Small intestine (tissue), 7 donors: Measurements from ENCODE around the gene CLEC18A. TPM values are rescaled to one million over a fixed set of nuclear protein-coding genes. Genes with fewer than 3 reads are reported as not detected.

Experiments used
- DNase-seq, 2 donors: peaks; one replicate each; pipeline versions ENCODE4 v3.0.0 to v3.0.0-alpha.2; 2013
- FAIRE-seq: peaks from 2 replicates; lab custom pipeline; 2012; peaks lifted over from hg19 to GRCh38; lab: Jason Lieb, UNC
- H3K27ac ChIP-seq, 3 donors: one replicate each; pipeline ENCODE4 v1.5.1; 2013; ENCODE audit warnings: low read length in 2 of 3, mild to moderate bottlenecking in 2 of 3, control low read depth in 1 of 3, inconsistent platforms in 1 of 3, low read depth in 1 of 3, moderate library complexity in 1 of 3
- H3K27me3 ChIP-seq, 3 donors: one replicate each; pipeline ENCODE4 v1.6.1; 2013; ENCODE audit warnings: low read length in 3 of 3, inconsistent platforms in 1 of 3; ENCODE audit not compliant: control insufficient read depth in 3 of 3, insufficient read depth in 3 of 3
- H3K36me3 ChIP-seq, 3 donors: one replicate each; pipeline ENCODE4 v1.6.1; 2013; ENCODE audit warnings: low read length in 3 of 3, inconsistent platforms in 1 of 3, low read depth in 1 of 3, mild to moderate bottlenecking in 1 of 3, moderate library complexity in 1 of 3; ENCODE audit not compliant: control insufficient read depth in 3 of 3, insufficient read depth in 2 of 3
- H3K4me1 ChIP-seq, 3 donors: one replicate each; pipeline ENCODE4 v1.6.1; 2013; ENCODE audit warnings: low read length in 2 of 3, inconsistent platforms in 1 of 3, low read depth in 1 of 3, mild to moderate bottlenecking in 1 of 3, moderate library complexity in 1 of 3; ENCODE audit not compliant: control insufficient read depth in 3 of 3, insufficient read depth in 2 of 3
- H3K4me3 ChIP-seq, 3 donors: one replicate each; pipeline ENCODE4 v1.5.1; 2013; ENCODE audit warnings: low read length in 3 of 3, control low read depth in 1 of 3, inconsistent platforms in 1 of 3, low read depth in 1 of 3, mild to moderate bottlenecking in 1 of 3, moderate library complexity in 1 of 3
- H3K9me3 ChIP-seq, 2 donors: one replicate each; pipeline ENCODE4 v1.6.1; 2013; ENCODE audit warnings: low read depth in 1 of 2, low read length in 1 of 2; ENCODE audit not compliant: control insufficient read depth in 2 of 2, insufficient read depth in 1 of 2
- WGBS, 3 donors: extraction: QIAGEN DNeasy Blood & Tissue Kit; methylation state at CpG; one replicate each; pipeline ENCODE4 v1.1.7; 2013; 5-methylcytosine and 5-hydroxymethylcytosine counted together
- polyA plus RNA-seq, 4 donors: library from polyadenylated mRNA; stranded (reverse) in 3 of 4; unstranded in 1 of 4; fragments of 200-250 nt in 3 of 4; fragments of 120-200 nt in 1 of 4; gene quantifications; one replicate each; pipeline versions ENCODE4 v1.2.1 to v1.2.3, GENCODE V29; 2013
- donor health status: healthy with polysubstance abuse.
- donor health status: control.
- donor health status: control.
- donor health status: Bipolar disorder and iron deficiency.
- donor health status: healthy.

The CLEC18A gene
- polyA plus RNA-seq, 4 donors: 0.87 to 8.1 (median 2.9) TPM

DNA sequence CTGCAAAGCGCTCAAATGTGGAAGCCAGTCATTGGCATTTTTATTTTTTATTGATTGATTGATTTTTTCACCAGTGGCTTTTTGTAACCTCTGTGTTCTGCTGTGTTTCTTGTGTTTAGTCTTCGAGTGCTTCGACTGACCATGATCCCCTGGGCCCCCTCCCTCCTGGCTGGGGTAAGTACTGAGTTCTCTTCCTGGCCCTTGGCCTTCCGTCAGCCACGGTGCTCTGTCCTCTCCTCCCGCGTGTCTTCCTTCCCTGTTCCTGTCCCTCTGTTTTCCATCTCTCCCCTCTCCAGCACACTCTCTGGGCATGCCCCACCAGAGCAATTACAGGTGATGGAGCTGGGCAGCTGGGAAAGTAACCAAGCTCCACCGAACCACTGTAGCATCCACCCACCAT is 25.8 kb upstream of the CLEC18A start:
- Histone ChIP-seq H3K4me3 (no peak overlapping the region), H3K9me3 (no peaks in the 10 kb centered on the region)

DNA sequence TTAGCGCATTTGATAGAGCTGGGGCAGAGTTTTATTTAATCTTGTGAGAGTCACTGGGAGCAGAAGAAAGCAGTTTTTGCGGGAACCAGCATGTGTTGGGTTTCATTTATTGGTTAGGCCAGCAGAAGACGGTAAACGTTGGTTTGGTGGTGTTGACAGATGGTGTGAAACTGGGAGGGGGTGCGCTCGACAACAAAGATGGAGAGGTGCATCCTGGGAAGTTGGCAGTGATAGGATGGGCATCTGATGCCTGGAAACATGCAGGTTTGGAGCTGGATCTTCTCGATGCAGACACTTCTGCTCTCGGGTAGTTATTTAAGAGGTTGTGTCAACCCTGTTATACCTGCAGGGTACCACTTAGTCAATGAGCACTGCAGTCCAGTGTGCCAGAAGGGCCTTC is 24.9 kb upstream of the CLEC18A start:
- 91 to 92% (median 91%) methylated on average over 8 of the region's 8 CpGs for WGBS, 3 donors
- Histone ChIP-seq H3K4me1 (no peaks in the 10 kb centered on the region), H3K27me3 (no peaks in the 10 kb centered on the region), H3K27ac (no peak overlapping the region), H3K9me3 (no peaks in the 10 kb centered on the region), H3K4me3 (no peak overlapping the region), H3K36me3 (peaks cover 7 to 65% (median 11%) of the 10 kb centered on the region in 3 donors)
- DNase-seq (no peak), FAIRE-seq (no peak)

More for the DNA sequence above, 25.8 kb upstream of the CLEC18A start:
- WGBS, 3 donors: 74 to 94% (median 86%) methylated on average over 8 of the region's 8 CpGs
- Histone ChIP-seq H3K4me1 (no peaks in the 10 kb centered on the region), H3K27ac (no peak overlapping the region), H3K36me3 (peaks cover 8 to 58% (median 9%) of the 10 kb centered on the region in 3 donors), H3K27me3 (no peaks in the 10 kb centered on the region)
- FAIRE-seq (no peak), DNase-seq (no peak)

DNA sequence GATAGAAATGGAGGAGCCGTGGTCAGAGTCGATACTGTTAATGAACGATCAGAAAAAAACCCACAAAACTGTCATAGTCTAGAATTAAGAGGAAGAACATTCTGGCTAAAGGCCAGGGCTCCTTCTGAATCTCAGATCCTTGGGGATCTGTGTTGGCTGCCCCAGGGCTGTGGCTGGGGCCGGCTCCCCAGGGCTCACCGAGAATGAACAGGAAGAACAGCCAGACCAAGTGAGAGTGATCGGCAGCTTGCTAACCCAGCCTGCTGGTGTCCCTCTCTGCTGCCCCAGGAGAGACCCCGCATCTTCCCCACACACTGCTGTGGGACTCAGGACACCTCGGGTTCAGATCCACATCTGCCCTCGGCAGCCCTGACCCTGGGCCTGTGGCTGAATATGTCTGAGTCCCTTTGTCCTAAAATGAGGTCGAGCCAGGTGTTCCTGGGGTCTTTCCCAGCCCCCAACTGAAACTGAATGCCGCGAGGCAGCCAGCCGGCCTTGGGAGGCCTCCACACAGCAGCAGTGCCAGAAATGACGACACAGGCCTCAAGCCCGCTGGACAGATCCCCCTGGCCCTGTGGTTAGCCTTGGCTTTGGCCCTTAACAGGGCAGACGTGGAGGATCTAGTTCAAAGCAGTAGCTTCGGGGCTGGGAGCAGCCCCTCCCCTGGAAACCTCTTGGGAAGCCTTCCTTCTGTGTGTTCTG is 23.9 kb upstream of the CLEC18A start:
- no peak overlapping the region for H3K4me3 ChIP-seq
- H3K27ac ChIP-seq: peak overlapping the region in 1 of 3 donors; percentile 43
- H3K9me3 ChIP-seq: no peaks in the 10 kb centered on the region
- 73 to 84% (median 81%) methylated on average over 17 of the region's 17 CpGs for WGBS, 3 donors
- peaks cover 8 to 72% (median 15%) of the 10 kb centered on the region in 3 donors for H3K36me3 ChIP-seq
- DNase-seq (no peak), FAIRE-seq (no peak)
- H3K4me1 ChIP-seq: no peaks in the 10 kb centered on the region
- H3K27me3 ChIP-seq: no peaks in the 10 kb centered on the region

GRCh38 chr16:69928856-69929400 is 22.2 kb upstream of the CLEC18A start:
- no peak overlapping the region for H3K4me3 ChIP-seq
- no peaks in the 10 kb centered on the region for H3K9me3 ChIP-seq
- no peak overlapping the region for H3K27ac ChIP-seq
- FAIRE-seq (no peak), DNase-seq (no peak)
- WGBS, 3 donors: 82 to 95% (median 92%) methylated on average over 10 of the region's 10 CpGs
- H3K4me1 ChIP-seq: no peaks in the 10 kb centered on the region
- peaks cover 12 to 84% (median 20%) of the 10 kb centered on the region in 3 donors for H3K36me3 ChIP-seq
- H3K27me3 ChIP-seq: no peaks in the 10 kb centered on the region

GRCh38 chr16:69929480-69929879 is 21.7 kb upstream of the CLEC18A start:
- 89 to 91% (median 89%) methylated on average over 9 of the region's 9 CpGs for WGBS, 3 donors
- no peaks in the 10 kb centered on the region for H3K27me3 ChIP-seq
- H3K9me3 ChIP-seq: no peaks in the 10 kb centered on the region
- H3K36me3 ChIP-seq: peaks cover 10 to 87% (median 21%) of the 10 kb centered on the region in 3 donors
- no peak overlapping the region for H3K4me3 ChIP-seq
- H3K4me1 ChIP-seq: no peaks in the 10 kb centered on the region
- FAIRE-seq (no peak), DNase-seq (no peak)
- no peak overlapping the region for H3K27ac ChIP-seq

- Histone ChIP-seq H3K4me1 (no peaks in the 10 kb centered on the region), H3K4me3 (no peak overlapping the region), H3K27me3 (no peaks in the 10 kb centered on the region), H3K9me3 (no peaks in the 10 kb centered on the region), H3K27ac (no peak overlapping the region), H3K36me3 (peaks cover 15 to 91% (median 24%) of the 10 kb centered on the region in 3 donors)
- FAIRE-seq (no peak), DNase-seq (peak; percentile 62)
- WGBS, 3 donors: 68 to 72% (median 70%) methylated on average over 12 of the region's 12 CpGs
These were observed 20.9 kb upstream of the CLEC18A start for GRCh38 chr16:69930117-69930776.

- Histone ChIP-seq H3K27me3 (no peaks in the 10 kb centered on the region), H3K36me3 (peaks cover 19 to 94% (median 30%) of the 10 kb centered on the region in 3 donors), H3K27ac (no peak overlapping the region), H3K9me3 (no peaks in the 10 kb centered on the region), H3K4me3 (no peak overlapping the region), H3K4me1 (no peaks in the 10 kb centered on the region)
- WGBS, 3 donors: 96 to 99% (median 97%) methylated on average over 13 of the region's 13 CpGs
- no peak for FAIRE-seq
- DNase-seq: no peak
These were observed 19.5 kb upstream of the CLEC18A start for GRCh38 chr16:69931631-69932030.

DNA sequence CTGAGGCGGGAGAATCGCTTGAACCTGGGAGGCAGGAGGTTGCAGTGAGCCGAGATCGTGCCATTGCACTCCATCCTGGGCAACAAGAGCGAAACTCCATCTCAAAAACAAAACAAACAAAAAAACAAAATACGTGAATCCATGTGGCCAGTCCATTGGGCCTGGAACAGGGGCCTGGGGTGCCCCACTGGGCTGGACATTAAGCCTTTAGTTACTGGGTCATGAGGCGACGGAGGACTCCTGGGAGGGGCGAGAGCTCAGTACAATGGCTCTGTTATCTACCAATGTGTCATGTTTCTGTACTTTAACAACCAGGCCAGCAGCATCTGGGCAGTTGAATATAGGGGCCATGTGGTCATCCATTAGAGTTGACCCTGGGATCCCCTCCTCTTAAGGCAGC is 18.9 kb upstream of the CLEC18A start:
- Histone ChIP-seq H3K27me3 (no peaks in the 10 kb centered on the region), H3K9me3 (no peaks in the 10 kb centered on the region), H3K4me1 (no peaks in the 10 kb centered on the region), H3K4me3 (no peak overlapping the region), H3K36me3 (peaks cover 23 to 98% (median 30%) of the 10 kb centered on the region in 3 donors), H3K27ac (no peak overlapping the region)
- no peak for DNase-seq
- FAIRE-seq: no peak
- WGBS, 3 donors: 85 to 91% (median 86%) methylated on average over 9 of the region's 9 CpGs
